Adipocyte (in vitro differentiated cells): ENCODE results near the gene PSME1.

Source experiments
- DNase-seq: peaks from one replicate; pipeline ENCODE4 v3.0.0-alpha.2; 2015; ENCODE audit warnings: low read depth
- H3K27me3 ChIP-seq: replicated peaks from 2 replicates; pipeline ENCODE4 v1.7.0; 2013; ENCODE audit warnings: mild to moderate bottlenecking, low read length, moderate library complexity; ENCODE audit not compliant: control insufficient read depth, insufficient read depth
- H3K36me3 ChIP-seq: 2 replicates; pipeline ENCODE4 v1.7.0; 2013; ENCODE audit warnings: low read length, mild to moderate bottlenecking, moderate library complexity; ENCODE audit not compliant: control insufficient read depth, insufficient read depth, severe bottlenecking
- H3K4me1 ChIP-seq: 2 replicates; pipeline ENCODE4 v1.7.0; 2013; ENCODE audit warnings: mild to moderate bottlenecking, low read length, moderate library complexity; ENCODE audit not compliant: control insufficient read depth, insufficient read depth
- H3K4me3 ChIP-seq: 2 replicates; pipeline ENCODE4 v1.7.0; 2013; ENCODE audit warnings: mild to moderate bottlenecking, low read length, moderate library complexity
- H3K9ac ChIP-seq: 2 replicates; pipeline ENCODE4 v1.7.0; 2013; ENCODE audit warnings: mild to moderate bottlenecking, low read length, moderate library complexity
- H3K9me3 ChIP-seq: 2 replicates; pipeline ENCODE4 v1.7.0; 2013; ENCODE audit warnings: mild to moderate bottlenecking, low read length, moderate library complexity; ENCODE audit not compliant: control insufficient read depth

Gene PSME1

GRCh38 chr14:24144451-24144850 is 8.5 kb downstream of the PSME1 start:
- H3K4me3 ChIP-seq = no peak overlapping the region
- H3K36me3 ChIP-seq = peaks cover 5% of the 10 kb centered on the region
- no peaks in the 10 kb centered on the region for H3K27me3 ChIP-seq
- no peaks in the 10 kb centered on the region for H3K9me3 ChIP-seq
- H3K9ac ChIP-seq = no peak overlapping the region
- no peak for DNase-seq
- peaks cover 36% of the 10 kb centered on the region for H3K4me1 ChIP-seq

GRCh38 chr14:24145219-24145618 is 9.2 kb downstream of the PSME1 start:
- peak overlapping the region; percentile 92 for H3K9ac ChIP-seq
- no peaks in the 10 kb centered on the region for H3K27me3 ChIP-seq
- peaks cover 36% of the 10 kb centered on the region for H3K4me1 ChIP-seq
- peak overlapping the region; percentile 97 for H3K4me3 ChIP-seq
- DNase-seq = no peak
- H3K9me3 ChIP-seq = no peaks in the 10 kb centered on the region
- H3K36me3 ChIP-seq = peaks cover 11% of the 10 kb centered on the region

- Histone ChIP-seq H3K36me3 (peaks cover 18% of the 10 kb centered on the region), H3K9me3 (no peaks in the 10 kb centered on the region), H3K4me1 (peaks cover 36% of the 10 kb centered on the region), H3K9ac (peak overlapping the region; percentile 92), H3K27me3 (no peaks in the 10 kb centered on the region), H3K4me3 (peak overlapping the region; percentile 97)
- DNase-seq = no peak
Observed at GRCh38 chr14:24145690-24146452, 9.9 kb downstream of the PSME1 start.

GRCh38 chr14:24146453-24146977 is 10.5 kb downstream of the PSME1 start, which contains the start of gene PSME2:
PSME2 (minus strand) TSS chr14:24146610; CDS start chr14:24146581, 29 bp downstream.
- Histone ChIP-seq H3K27me3 (no peaks in the 10 kb centered on the region), H3K4me1 (peaks cover 36% of the 10 kb centered on the region), H3K4me3 (peak within 1 kb of the TSS; percentile 97), H3K9me3 (no peaks in the 10 kb centered on the region), H3K9ac (peak within 1 kb of the TSS; percentile 95), H3K36me3 (peaks cover 24% of the 10 kb centered on the region)
- peak; percentile 97 for DNase-seq

GRCh38 chr14:24146978-24147760 is 11.2 kb downstream of the PSME1 start, which contains the start of gene RNF31:
RNF31 (plus strand) TSS chr14:24147498; CDS start chr14:24147699, 201 bp downstream.
- H3K4me1 ChIP-seq = peaks cover 31% of the 10 kb centered on the region
- H3K4me3 ChIP-seq = peak within 1 kb of the TSS; percentile 97
- no peaks in the 10 kb centered on the region for H3K9me3 ChIP-seq
- H3K27me3 ChIP-seq = no peaks in the 10 kb centered on the region
- DNase-seq = peak; percentile 99
- peaks cover 31% of the 10 kb centered on the region for H3K36me3 ChIP-seq
- peak within 1 kb of the TSS; percentile 95 for H3K9ac ChIP-seq

GRCh38 chr14:24147761-24148428 is 11.9 kb downstream of the PSME1 start:
- no peak for DNase-seq
- H3K9ac ChIP-seq = peak overlapping the region; percentile 95
- H3K4me3 ChIP-seq = peak overlapping the region; percentile 97
- no peaks in the 10 kb centered on the region for H3K9me3 ChIP-seq
- peaks cover 36% of the 10 kb centered on the region for H3K36me3 ChIP-seq
- H3K27me3 ChIP-seq = no peaks in the 10 kb centered on the region
- H3K4me1 ChIP-seq = peaks cover 31% of the 10 kb centered on the region

- Histone ChIP-seq H3K4me3 (no peak overlapping the region), H3K4me1 (peaks cover 21% of the 10 kb centered on the region), H3K9me3 (no peaks in the 10 kb centered on the region), H3K9ac (no peak overlapping the region), H3K36me3 (peaks cover 41% of the 10 kb centered on the region), H3K27me3 (no peaks in the 10 kb centered on the region)
- DNase-seq = no peak
Observed at GRCh38 chr14:24149302-24149969, 13.4 kb downstream of the PSME1 start.

- H3K27me3 ChIP-seq = no peaks in the 10 kb centered on the region
- DNase-seq = no peak
- peaks cover 21% of the 10 kb centered on the region for H3K4me1 ChIP-seq
- peaks cover 47% of the 10 kb centered on the region for H3K36me3 ChIP-seq
- H3K9ac ChIP-seq = no peak overlapping the region
- no peak overlapping the region for H3K4me3 ChIP-seq
- H3K9me3 ChIP-seq = no peaks in the 10 kb centered on the region
Observed at GRCh38 chr14:24150061-24150460, 14.1 kb downstream of the PSME1 start.

- no peak overlapping the region for H3K4me3 ChIP-seq
- no peak for DNase-seq
- no peaks in the 10 kb centered on the region for H3K27me3 ChIP-seq
- H3K9ac ChIP-seq = no peak overlapping the region
- H3K9me3 ChIP-seq = no peaks in the 10 kb centered on the region
- peaks cover 52% of the 10 kb centered on the region for H3K36me3 ChIP-seq
- peaks cover 17% of the 10 kb centered on the region for H3K4me1 ChIP-seq
Observed at GRCh38 chr14:24150567-24150966, 14.6 kb downstream of the PSME1 start.

- Histone ChIP-seq H3K4me3 (no peak overlapping the region), H3K27me3 (no peaks in the 10 kb centered on the region), H3K4me1 (peaks cover 13% of the 10 kb centered on the region), H3K9ac (no peak overlapping the region), H3K36me3 (peaks cover 56% of the 10 kb centered on the region), H3K9me3 (no peaks in the 10 kb centered on the region)
- no peak for DNase-seq
Observed at GRCh38 chr14:24150993-24151392, 15.0 kb downstream of the PSME1 start.
